Testis (tissue), 2 donors: ENCODE measurements around the gene CCM2.

Experiments
- CTCF ChIP-seq, 3 experiments: fragments of 450-650 bp in 2 of 3; fragments of 200-600 bp in 1 of 3; sonication (generic) in 1 of 3; IDR thresholded peaks; one replicate each; pipeline ENCODE4 v1.5.1; 2016 to 2019; ENCODE audit warnings: antibody characterized with exemption in 3 of 3, mild to moderate bottlenecking in 2 of 3, moderate library complexity in 1 of 3
- POLR2A ChIP-seq: fragments of 450-650 bp; IDR thresholded peaks from one replicate; pipeline ENCODE4 v1.6.1; 2017; ENCODE audit warnings: antibody characterized with exemption, mild to moderate bottlenecking, moderate library complexity

GRCh38 chr7:45073031-45073785 lies 73.2 kb downstream of the CCM2 start:
- TF ChIP-seq POLR2A, result no peak
- TF ChIP-seq CTCF (IDR thresholded peaks at IDR 0.05), result no peak
